Keratinocyte (primary cell): Measurements from ENCODE around the gene SAMD8.

Source experiments
- EZH2 ChIP-seq: IDR thresholded peaks from one replicate; pipeline ENCODE4 v1.6.1; 2012; ENCODE audit warnings: inconsistent platforms, mild to moderate bottlenecking, low read length, moderate library complexity
- TF ChIP-seq, protein P1 (sequence below), 3 experiments: IDR thresholded peaks in 1 of 3; conservative IDR thresholded peaks in 1 of 3; optimal IDR thresholded peaks in 1 of 3; 2 replicates in 2 of 3; 3 replicates in 1 of 3; pipeline versions ENCODE3 to v1.5.1; 2011; ENCODE audit warnings: low read length in 3 of 3, mild to moderate bottlenecking in 3 of 3, moderate library complexity in 2 of 3, control low read depth in 1 of 3, inconsistent platforms in 1 of 3; ENCODE audit not compliant: insufficient read depth in 2 of 3; ENCODE audit errors: extremely low read depth in 1 of 3

GRCh38 chr10:75209086-75209920 lies 97.8 kb downstream of the SAMD8 start:
- TF ChIP-seq, protein P1, sequence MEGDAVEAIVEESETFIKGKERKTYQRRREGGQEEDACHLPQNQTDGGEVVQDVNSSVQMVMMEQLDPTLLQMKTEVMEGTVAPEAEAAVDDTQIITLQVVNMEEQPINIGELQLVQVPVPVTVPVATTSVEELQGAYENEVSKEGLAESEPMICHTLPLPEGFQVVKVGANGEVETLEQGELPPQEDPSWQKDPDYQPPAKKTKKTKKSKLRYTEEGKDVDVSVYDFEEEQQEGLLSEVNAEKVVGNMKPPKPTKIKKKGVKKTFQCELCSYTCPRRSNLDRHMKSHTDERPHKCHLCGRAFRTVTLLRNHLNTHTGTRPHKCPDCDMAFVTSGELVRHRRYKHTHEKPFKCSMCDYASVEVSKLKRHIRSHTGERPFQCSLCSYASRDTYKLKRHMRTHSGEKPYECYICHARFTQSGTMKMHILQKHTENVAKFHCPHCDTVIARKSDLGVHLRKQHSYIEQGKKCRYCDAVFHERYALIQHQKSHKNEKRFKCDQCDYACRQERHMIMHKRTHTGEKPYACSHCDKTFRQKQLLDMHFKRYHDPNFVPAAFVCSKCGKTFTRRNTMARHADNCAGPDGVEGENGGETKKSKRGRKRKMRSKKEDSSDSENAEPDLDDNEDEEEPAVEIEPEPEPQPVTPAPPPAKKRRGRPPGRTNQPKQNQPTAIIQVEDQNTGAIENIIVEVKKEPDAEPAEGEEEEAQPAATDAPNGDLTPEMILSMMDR (optimal IDR thresholded peaks at IDR 0.05 in 1 of 3, IDR thresholded peaks at IDR 0.05 in 1 of 3, conservative IDR thresholded peaks at IDR 0.05 in 1 of 3; ENCODE audit: extremely low read depth in 1 of 3, insufficient read depth in 2 of 3, low read length in 3 of 3), result no peak
- TF ChIP-seq EZH2, result no peak
